Gastroesophageal sphincter (tissue), 3 donors: ENCODE data around the gene EPHA1.

ENCODE experiments used
- CTCF ChIP-seq, 4 experiments: fragments of 200-600 bp in 2 of 4; fragments of 450-650 bp in 2 of 4; sonication (generic) in 1 of 4; IDR thresholded peaks; one replicate each; pipeline ENCODE4 v1.5.1; 2017 to 2019; ENCODE audit warnings: antibody characterized with exemption in 4 of 4, mild to moderate bottlenecking in 2 of 4, moderate library complexity in 2 of 4
- EP300 ChIP-seq: sonication (generic); formaldehyde crosslinking; IDR thresholded peaks from one replicate; pipeline ENCODE4 v1.6.1; 2017; ENCODE audit warnings: antibody characterized with exemption, mild to moderate bottlenecking
- POLR2A ChIP-seq, 2 donors: fragments of 450-650 bp; IDR thresholded peaks; one replicate each; pipeline ENCODE4 v1.6.1; 2017; ENCODE audit warnings: antibody characterized with exemption in 2 of 2, mild to moderate bottlenecking in 2 of 2, moderate library complexity in 1 of 2
- POLR2AphosphoS5 ChIP-seq: sonication (generic); formaldehyde crosslinking; IDR thresholded peaks from one replicate; pipeline ENCODE4 v1.6.1; 2017; ENCODE audit warnings: antibody characterized with exemption

GRCh38 chr7:143359771-143360353 lies 48.8 kb downstream of the EPHA1 start:
- TF ChIP-seq CTCF (IDR thresholded peaks at IDR 0.05) (no peak), POLR2AphosphoS5 (no peak), POLR2A (IDR thresholded peaks at IDR 0.05) (no peak), EP300 (no peak)
